Measurements from ENCODE around the gene SHLD2. TPM values are rescaled to one million over a fixed set of nuclear protein-coding genes. Genes with fewer than 3 reads are reported as not detected.
"Not testable (repeated sequence)": the region's sequence is repeated elsewhere in the genome, so short reads cannot be mapped to it uniquely, and the experiment has no call there.

Gene SHLD2
- total and polyA plus RNA-seq, 11 donors, result 4.3 to 17.7 (median 10.3) TPM

GRCh38 chr10:87210309-87210708 is 115.3 kb downstream of the SHLD2 start:
- H3K9me3 ChIP-seq; H3K27me3 ChIP-seq; ATAC-seq; H3K27ac ChIP-seq; DNase-seq; H3K36me3 ChIP-seq; intact Hi-C loops (cut with DNase I); H3K4me3 ChIP-seq: not testable (repeated sequence)
- peaks cover 0 to 24% (median 2%) of the 10 kb centered on the region in 12 donors for H3K4me1 ChIP-seq
- WGBS, 4 donors, result 96 to 98% (median 97%) methylated on average over 5 of the region's 5 CpGs

DNA sequence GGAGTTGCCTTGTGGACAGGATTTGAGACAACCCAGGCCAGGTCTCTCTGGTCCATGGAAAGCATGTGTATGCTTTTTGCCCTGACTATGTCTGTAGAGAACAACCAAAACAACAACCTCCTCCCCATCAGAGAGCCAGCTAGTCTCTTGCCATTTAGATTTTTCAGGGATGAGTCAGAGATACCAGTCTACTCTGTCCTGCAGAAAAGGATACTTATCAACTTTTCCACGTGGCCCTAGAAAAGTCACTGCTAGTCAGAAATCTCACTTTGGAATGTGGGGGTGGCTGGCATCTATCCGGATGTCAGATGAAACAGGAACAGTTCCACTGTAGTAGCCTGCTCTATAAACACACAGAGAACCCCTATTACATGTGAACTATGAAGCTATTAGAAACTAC is 116.8 kb downstream of the SHLD2 start:
- H3K9me3 ChIP-seq; DNase-seq; H3K27me3 ChIP-seq; intact Hi-C loops (cut with DNase I); ATAC-seq; H3K4me3 ChIP-seq; H3K36me3 ChIP-seq; H3K27ac ChIP-seq: not testable (repeated sequence)
- 43 to 60% (median 52%) methylated on average over 2 of the region's 2 CpGs for WGBS, 4 donors
- H3K4me1 ChIP-seq, result peaks cover 0 to 22% (median 2%) of the 10 kb centered on the region in 12 donors

DNA sequence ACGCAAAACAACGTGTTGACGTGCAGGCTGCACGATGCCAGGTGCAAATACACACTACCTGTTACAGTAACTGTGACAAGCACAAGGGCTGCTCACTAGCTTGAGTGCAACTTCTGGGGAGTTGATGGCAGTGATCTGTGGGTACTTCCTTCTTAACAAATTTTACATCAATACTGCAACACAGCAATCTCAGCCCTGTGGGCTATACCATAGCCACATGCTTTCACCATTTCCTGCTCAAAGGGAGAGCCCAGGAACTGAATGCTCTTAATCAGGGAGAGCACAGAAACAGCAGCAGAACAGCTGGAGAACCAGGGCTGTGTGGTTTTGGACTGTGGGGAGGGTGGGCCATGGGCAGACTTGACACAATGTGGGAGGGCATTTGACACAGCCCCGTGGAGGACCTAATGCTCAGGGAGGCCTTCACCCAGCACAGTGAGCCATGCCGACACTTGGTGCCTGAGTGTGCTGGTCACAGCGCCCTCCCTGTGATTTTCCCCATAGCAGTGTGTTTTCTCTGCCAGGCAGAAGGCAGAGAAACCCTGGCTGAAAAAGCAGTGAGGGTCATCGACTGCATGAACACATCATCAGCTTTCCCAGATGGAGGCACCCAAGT is 118.3 kb downstream of the SHLD2 start:
- H3K36me3 ChIP-seq; H3K27me3 ChIP-seq; H3K4me3 ChIP-seq; H3K9me3 ChIP-seq; DNase-seq; intact Hi-C loops (cut with DNase I): not testable (repeated sequence)
- H3K27ac ChIP-seq, result peak overlapping the region in 4 of 12 donors; percentile 27 to 72 (median 55)
- 84 to 93% (median 89%) methylated on average over 4 to 7 of the region's 8 CpGs for WGBS, 4 donors
- peaks cover 0 to 16% (median 2%) of the 10 kb centered on the region in 12 donors for H3K4me1 ChIP-seq
- peak in 1 of 4 donors; percentile 17 for ATAC-seq

DNA sequence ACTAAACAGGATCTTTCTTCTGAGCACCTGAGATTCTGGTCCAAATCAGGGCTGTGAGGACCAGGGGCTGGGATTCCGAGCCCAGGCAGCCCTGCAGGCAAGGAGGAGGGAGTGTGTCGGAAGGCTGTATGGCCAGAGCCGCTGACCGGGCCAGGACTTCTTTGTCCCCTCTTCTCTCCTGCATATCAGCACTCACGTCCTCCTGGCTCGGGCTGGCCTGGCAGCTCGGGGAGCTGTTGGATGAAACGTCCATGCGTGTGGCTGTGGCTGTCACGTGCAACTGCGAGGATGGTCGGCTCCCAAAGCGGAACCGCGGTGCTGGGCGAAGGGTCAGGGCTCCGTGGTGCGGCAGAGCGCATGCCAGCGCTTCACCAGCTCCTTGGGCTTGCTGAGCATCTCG is 118.8 kb downstream of the SHLD2 start:
- H3K27me3 ChIP-seq; H3K4me3 ChIP-seq; H3K36me3 ChIP-seq; intact Hi-C loops (cut with DNase I); H3K9me3 ChIP-seq: not testable (repeated sequence)
- 48 to 87% (median 60%) methylated on average over 12 to 21 of the region's 21 CpGs for WGBS, 4 donors
- DNase-seq (peak; percentile 49 to 85 (median 78)), ATAC-seq (peak; percentile 82 to 90 (median 88))
- peak overlapping the region in 9 of 12 donors; percentile 18 to 76 (median 62) for H3K27ac ChIP-seq
- H3K4me1 ChIP-seq, result peaks cover 0 to 16% (median 2%) of the 10 kb centered on the region in 12 donors

- H3K36me3 ChIP-seq; intact Hi-C loops (cut with DNase I); H3K9me3 ChIP-seq; H3K4me3 ChIP-seq; H3K27me3 ChIP-seq; H3K27ac ChIP-seq: not testable (repeated sequence)
- peak in 3 of 4 donors; percentile 21 to 59 (median 54) for ATAC-seq
- peak in 2 of 5 donors; percentile 40 to 43 for DNase-seq
- H3K4me1 ChIP-seq, result peaks cover 0 to 16% (median 2%) of the 10 kb centered on the region in 12 donors
- WGBS, 4 donors, result 55 to 74% (median 60%) methylated on average over 2 to 11 of the region's 11 CpGs; no CpG with 5 or more reads in 1 of the 4 donors
These were observed 121.1 kb downstream of the SHLD2 start for GRCh38 chr10:87216120-87216519.

GRCh38 chr10:87219370-87219769 is 124.4 kb downstream of the SHLD2 start:
- DNase-seq, result not testable (repeated sequence)

DNA sequence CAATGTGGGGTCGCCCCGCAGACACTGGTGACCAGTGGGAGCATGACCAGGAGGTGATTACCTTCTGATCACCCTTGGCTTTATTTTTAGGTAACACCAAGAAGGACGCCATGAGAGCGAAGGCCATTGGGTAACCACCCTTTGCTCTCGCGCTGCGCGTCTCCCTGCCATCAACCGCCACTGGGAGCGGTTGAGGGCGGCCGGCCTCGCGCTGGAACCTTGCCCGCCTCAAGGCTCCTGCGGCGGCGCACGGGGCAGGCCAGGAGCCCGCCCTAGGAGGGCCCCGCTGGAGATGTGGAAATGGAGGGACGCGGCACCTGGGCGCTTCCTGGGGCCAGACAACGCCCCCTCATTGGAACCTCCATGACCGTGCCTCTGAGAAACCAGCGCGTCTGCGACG is 127.8 kb downstream of the SHLD2 start:
- DNase-seq; intact Hi-C loops (cut with DNase I); H3K4me3 ChIP-seq; H3K27ac ChIP-seq; H3K36me3 ChIP-seq; H3K9me3 ChIP-seq; H3K4me1 ChIP-seq; H3K27me3 ChIP-seq; ATAC-seq: not testable (repeated sequence)
- 82 to 99% (median 93%) methylated on average over 9 to 30 of the region's 30 CpGs for WGBS, 4 donors

More at GRCh38 chr10:87219370-87219769, 124.4 kb downstream of the SHLD2 start:
- intact Hi-C loops (cut with DNase I); H3K27ac ChIP-seq; H3K27me3 ChIP-seq; H3K36me3 ChIP-seq; ATAC-seq; H3K9me3 ChIP-seq; H3K4me1 ChIP-seq; H3K4me3 ChIP-seq: not testable (repeated sequence)
- 67 to 93% (median 76%) methylated on average over 1 of the region's 5 CpGs; no CpG with 5 or more reads in 1 of the 4 donors for WGBS, 4 donors

DNA sequence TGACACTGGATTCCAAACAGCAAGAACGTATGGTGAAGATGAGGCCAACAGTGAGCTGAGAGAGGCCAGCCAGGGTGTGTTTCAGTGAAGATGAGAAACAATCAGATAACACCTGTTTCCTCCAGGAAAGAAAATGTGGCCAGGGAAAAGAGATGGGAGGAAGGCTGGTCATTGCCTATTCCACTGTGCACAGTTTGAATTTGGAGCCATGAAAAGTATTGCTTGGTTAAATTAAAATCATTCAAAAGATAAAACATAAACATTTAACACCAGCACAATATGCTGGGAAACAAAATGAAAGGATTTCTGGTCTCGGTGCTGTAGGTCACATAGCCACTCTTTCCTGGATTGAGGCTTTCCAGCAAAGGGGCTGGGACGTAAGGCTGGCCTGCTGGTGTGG is 130.1 kb downstream of the SHLD2 start, which contains the start of gene NUTM2A:
NUTM2A (plus strand) TSS at position 301 of the 400 bp plus-strand sequence. CDS start 383 bp downstream, outside the sequence.
- H3K27me3 ChIP-seq; H3K27ac ChIP-seq; H3K36me3 ChIP-seq; ATAC-seq; H3K4me1 ChIP-seq; H3K4me3 ChIP-seq; DNase-seq; H3K9me3 ChIP-seq; intact Hi-C loops (cut with DNase I): not testable (repeated sequence)
- no CpG with 5 or more reads among the region's 3 CpGs for WGBS, 4 donors

DNA sequence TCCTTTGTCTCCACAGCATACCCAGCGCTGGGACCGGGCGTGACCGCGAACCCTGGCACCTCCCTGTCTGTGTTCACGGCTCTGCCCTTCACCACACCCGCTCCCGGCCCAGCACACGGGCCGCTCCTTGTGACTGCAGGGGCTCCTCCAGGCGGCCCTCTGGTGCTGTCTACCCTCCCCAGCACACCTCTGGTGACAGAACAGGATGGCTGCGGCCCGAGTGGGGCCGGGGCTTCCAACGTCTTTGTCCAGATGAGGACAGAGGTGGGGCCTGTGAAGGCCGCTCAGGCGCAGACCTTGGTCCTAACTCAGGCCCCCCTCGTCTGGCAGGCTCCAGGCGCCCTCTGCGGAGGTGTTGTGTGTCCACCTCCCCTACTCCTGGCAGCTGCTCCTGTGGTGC is 133.2 kb downstream of the SHLD2 start:
- H3K27ac ChIP-seq; intact Hi-C loops (cut with DNase I); H3K4me3 ChIP-seq; H3K36me3 ChIP-seq; H3K4me1 ChIP-seq; H3K9me3 ChIP-seq; ATAC-seq; H3K27me3 ChIP-seq; DNase-seq: not testable (repeated sequence)
- 94 to 98% (median 95%) methylated on average over 9 of the region's 20 CpGs; no CpG with 5 or more reads in 1 of the 4 donors for WGBS, 4 donors

DNA sequence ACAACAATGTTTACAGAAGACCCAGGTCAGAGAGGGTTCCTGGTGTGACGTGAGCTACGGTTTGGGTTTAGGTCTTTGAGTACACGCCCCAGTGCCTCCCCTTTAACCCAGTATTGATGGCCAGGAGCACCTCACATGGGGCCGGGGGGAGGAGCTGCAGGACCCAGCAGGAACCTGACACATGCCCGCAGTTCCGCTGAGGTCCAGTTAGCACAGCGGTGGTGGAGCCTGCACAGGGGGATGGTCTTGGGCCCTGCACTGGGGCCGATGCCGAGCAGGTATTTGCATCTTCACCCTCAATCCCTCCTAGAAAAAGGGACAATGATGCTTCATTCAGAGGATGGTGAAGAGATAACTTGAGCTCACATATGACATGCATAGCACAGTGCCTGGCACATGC is 134.2 kb downstream of the SHLD2 start:
- H3K4me1 ChIP-seq; H3K27ac ChIP-seq; H3K36me3 ChIP-seq; intact Hi-C loops (cut with DNase I); H3K27me3 ChIP-seq; H3K4me3 ChIP-seq; H3K9me3 ChIP-seq; ATAC-seq: not testable (repeated sequence)
- peak in 1 of 5 donors; percentile 29 for DNase-seq
- WGBS, 4 donors, result 94 to 100% (median 97%) methylated on average over 4 to 9 of the region's 9 CpGs

GRCh38 chr10:87234854-87235253 is 139.8 kb downstream of the SHLD2 start:
- H3K9me3 ChIP-seq; H3K27ac ChIP-seq; DNase-seq; intact Hi-C loops (cut with DNase I); H3K27me3 ChIP-seq; ATAC-seq; H3K4me3 ChIP-seq; H3K36me3 ChIP-seq; H3K4me1 ChIP-seq: not testable (repeated sequence)
- 78 to 100% (median 88%) methylated on average over 1 to 5 of the region's 7 CpGs; no CpG with 5 or more reads in 1 of the 4 donors for whole genome bisulfite sequencing, 4 donors

Data from heart left ventricle (tissue), 16 donors.